ENCODE results near the gene C18orf54.

DNA sequence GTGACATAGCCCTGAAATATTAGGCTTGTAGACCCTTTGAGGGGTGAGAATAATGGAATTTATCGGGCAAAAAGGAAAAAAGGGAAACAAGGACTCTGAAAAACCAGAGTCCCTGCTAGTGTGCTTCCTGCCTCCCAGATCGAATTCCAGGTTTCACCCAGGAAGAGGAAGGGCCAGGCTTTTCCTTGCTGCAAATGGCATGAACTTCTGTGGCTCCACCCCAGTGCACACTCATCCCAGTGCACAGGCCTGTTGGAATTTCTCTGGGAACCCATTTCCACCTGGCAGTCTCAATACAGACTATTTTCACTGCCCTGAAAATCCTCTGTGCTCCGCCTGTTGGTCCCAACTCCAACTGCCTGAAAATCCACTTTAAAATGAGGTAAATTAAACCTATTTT is 29.9 kb downstream of the C18orf54 start:
- no peak for TF ChIP-seq EZH2 (IDR thresholded peaks at IDR 0.05)
- TF ChIP-seq, protein P1, sequence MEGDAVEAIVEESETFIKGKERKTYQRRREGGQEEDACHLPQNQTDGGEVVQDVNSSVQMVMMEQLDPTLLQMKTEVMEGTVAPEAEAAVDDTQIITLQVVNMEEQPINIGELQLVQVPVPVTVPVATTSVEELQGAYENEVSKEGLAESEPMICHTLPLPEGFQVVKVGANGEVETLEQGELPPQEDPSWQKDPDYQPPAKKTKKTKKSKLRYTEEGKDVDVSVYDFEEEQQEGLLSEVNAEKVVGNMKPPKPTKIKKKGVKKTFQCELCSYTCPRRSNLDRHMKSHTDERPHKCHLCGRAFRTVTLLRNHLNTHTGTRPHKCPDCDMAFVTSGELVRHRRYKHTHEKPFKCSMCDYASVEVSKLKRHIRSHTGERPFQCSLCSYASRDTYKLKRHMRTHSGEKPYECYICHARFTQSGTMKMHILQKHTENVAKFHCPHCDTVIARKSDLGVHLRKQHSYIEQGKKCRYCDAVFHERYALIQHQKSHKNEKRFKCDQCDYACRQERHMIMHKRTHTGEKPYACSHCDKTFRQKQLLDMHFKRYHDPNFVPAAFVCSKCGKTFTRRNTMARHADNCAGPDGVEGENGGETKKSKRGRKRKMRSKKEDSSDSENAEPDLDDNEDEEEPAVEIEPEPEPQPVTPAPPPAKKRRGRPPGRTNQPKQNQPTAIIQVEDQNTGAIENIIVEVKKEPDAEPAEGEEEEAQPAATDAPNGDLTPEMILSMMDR (IDR thresholded peaks at IDR 0.05), result no peak
- no peak for TF ChIP-seq EZH2phosphoT487 (IDR thresholded peaks at IDR 0.05)

Measured in neural progenitor cell (in vitro differentiated cells).